Tibial nerve (tissue), 4 donors: ENCODE results near the gene JADE3.

Experiments
- EP300 ChIP-seq, 2 donors: sonication (generic); formaldehyde crosslinking; IDR thresholded peaks; one replicate each; pipeline ENCODE4 v1.6.1; 2017; ENCODE audit warnings: antibody characterized with exemption in 2 of 2, mild to moderate bottlenecking in 1 of 2
- POLR2A ChIP-seq, 2 donors: fragments of 450-650 bp; IDR thresholded peaks; one replicate each; pipeline ENCODE4 v1.6.1; 2017; ENCODE audit warnings: antibody characterized with exemption in 2 of 2, mild to moderate bottlenecking in 2 of 2, moderate library complexity in 2 of 2
- TF ChIP-seq, protein P1 (sequence below), 5 experiments: fragments of 200-600 bp in 3 of 5; fragments of 450-650 bp in 2 of 5; sonication (generic) in 3 of 5; IDR thresholded peaks; one replicate each; pipeline ENCODE4 v1.5.1; 2016 to 2019; ENCODE audit warnings: antibody characterized with exemption in 5 of 5, mild to moderate bottlenecking in 3 of 5, moderate library complexity in 2 of 5

DNA sequence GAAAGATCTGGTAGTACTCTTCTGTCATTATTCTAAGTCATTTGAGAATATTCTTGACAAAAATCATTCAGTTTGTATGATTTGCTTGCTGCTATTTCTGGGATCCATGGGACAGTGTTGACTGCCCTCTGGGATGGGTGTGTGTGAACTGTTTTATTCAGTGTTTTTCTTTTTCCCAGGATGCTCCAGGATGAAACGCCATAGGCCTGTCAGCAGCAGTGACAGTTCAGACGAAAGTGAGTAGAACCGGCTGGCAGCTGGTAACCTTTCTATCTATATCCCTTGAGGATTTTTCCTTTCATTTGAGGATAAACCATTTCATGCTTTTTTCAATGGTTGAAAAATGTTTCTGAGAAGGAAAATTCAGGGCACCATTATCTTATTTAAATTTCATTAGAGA is 72.5 kb downstream of the JADE3 start:
- TF ChIP-seq POLR2A (IDR thresholded peaks at IDR 0.05) = no peak
- TF ChIP-seq, protein P1, sequence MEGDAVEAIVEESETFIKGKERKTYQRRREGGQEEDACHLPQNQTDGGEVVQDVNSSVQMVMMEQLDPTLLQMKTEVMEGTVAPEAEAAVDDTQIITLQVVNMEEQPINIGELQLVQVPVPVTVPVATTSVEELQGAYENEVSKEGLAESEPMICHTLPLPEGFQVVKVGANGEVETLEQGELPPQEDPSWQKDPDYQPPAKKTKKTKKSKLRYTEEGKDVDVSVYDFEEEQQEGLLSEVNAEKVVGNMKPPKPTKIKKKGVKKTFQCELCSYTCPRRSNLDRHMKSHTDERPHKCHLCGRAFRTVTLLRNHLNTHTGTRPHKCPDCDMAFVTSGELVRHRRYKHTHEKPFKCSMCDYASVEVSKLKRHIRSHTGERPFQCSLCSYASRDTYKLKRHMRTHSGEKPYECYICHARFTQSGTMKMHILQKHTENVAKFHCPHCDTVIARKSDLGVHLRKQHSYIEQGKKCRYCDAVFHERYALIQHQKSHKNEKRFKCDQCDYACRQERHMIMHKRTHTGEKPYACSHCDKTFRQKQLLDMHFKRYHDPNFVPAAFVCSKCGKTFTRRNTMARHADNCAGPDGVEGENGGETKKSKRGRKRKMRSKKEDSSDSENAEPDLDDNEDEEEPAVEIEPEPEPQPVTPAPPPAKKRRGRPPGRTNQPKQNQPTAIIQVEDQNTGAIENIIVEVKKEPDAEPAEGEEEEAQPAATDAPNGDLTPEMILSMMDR (IDR thresholded peaks at IDR 0.05) = no peak
- TF ChIP-seq EP300 (IDR thresholded peaks at IDR 0.05) = no peak
